ENCODE results near the gene PITPNM3. TPM values are rescaled to one million over a fixed set of nuclear protein-coding genes. Genes with fewer than 3 reads are reported as not detected.
A peak's percentile ranks its signal among the peaks of the same experiment; 100 is the strongest.

PITPNM3 gene
- total and polyA plus RNA-seq, 2 experiments from 2014 or later = 1.0 to 1.5 TPM

DNA sequence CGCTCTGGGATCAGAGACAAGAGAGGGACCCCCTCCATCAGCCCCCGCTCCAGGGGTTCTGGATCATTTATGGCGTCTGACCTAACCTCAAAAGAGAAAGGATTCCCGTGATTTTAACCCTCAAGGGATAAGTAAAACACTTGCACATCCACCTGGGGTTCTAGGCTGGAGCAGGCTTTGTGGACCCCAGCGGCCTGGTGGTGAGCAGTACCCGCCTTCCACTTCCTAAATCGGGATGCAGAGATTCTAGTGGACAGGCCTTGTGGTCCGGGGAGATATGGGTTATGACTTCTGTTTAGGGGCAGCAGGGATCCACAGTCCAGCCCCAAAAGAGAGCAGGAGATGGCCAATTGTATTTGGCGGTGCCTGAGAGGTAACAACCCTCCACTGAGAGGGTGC, 684 bp upstream of the PITPNM3 start (continued):
- TF ChIP-seq, protein P1, sequence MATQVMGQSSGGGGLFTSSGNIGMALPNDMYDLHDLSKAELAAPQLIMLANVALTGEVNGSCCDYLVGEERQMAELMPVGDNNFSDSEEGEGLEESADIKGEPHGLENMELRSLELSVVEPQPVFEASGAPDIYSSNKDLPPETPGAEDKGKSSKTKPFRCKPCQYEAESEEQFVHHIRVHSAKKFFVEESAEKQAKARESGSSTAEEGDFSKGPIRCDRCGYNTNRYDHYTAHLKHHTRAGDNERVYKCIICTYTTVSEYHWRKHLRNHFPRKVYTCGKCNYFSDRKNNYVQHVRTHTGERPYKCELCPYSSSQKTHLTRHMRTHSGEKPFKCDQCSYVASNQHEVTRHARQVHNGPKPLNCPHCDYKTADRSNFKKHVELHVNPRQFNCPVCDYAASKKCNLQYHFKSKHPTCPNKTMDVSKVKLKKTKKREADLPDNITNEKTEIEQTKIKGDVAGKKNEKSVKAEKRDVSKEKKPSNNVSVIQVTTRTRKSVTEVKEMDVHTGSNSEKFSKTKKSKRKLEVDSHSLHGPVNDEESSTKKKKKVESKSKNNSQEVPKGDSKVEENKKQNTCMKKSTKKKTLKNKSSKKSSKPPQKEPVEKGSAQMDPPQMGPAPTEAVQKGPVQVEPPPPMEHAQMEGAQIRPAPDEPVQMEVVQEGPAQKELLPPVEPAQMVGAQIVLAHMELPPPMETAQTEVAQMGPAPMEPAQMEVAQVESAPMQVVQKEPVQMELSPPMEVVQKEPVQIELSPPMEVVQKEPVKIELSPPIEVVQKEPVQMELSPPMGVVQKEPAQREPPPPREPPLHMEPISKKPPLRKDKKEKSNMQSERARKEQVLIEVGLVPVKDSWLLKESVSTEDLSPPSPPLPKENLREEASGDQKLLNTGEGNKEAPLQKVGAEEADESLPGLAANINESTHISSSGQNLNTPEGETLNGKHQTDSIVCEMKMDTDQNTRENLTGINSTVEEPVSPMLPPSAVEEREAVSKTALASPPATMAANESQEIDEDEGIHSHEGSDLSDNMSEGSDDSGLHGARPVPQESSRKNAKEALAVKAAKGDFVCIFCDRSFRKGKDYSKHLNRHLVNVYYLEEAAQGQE (IDR thresholded peaks at IDR 0.05; ENCODE audit: unreplicated experiment) = no peak
- TF ChIP-seq, protein P2, sequence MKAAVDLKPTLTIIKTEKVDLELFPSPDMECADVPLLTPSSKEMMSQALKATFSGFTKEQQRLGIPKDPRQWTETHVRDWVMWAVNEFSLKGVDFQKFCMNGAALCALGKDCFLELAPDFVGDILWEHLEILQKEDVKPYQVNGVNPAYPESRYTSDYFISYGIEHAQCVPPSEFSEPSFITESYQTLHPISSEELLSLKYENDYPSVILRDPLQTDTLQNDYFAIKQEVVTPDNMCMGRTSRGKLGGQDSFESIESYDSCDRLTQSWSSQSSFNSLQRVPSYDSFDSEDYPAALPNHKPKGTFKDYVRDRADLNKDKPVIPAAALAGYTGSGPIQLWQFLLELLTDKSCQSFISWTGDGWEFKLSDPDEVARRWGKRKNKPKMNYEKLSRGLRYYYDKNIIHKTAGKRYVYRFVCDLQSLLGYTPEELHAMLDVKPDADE (IDR thresholded peaks at IDR 0.05) = no peak
- TF ChIP-seq ZNF331 (CRISPR knock-in tag; IDR thresholded peaks at IDR 0.05; ENCODE audit: low read depth) (no peak), NANOG (IDR thresholded peaks at IDR 0.05; ENCODE audit: borderline replicate concordance) (no peak)
- TF ChIP-seq, protein P3, sequence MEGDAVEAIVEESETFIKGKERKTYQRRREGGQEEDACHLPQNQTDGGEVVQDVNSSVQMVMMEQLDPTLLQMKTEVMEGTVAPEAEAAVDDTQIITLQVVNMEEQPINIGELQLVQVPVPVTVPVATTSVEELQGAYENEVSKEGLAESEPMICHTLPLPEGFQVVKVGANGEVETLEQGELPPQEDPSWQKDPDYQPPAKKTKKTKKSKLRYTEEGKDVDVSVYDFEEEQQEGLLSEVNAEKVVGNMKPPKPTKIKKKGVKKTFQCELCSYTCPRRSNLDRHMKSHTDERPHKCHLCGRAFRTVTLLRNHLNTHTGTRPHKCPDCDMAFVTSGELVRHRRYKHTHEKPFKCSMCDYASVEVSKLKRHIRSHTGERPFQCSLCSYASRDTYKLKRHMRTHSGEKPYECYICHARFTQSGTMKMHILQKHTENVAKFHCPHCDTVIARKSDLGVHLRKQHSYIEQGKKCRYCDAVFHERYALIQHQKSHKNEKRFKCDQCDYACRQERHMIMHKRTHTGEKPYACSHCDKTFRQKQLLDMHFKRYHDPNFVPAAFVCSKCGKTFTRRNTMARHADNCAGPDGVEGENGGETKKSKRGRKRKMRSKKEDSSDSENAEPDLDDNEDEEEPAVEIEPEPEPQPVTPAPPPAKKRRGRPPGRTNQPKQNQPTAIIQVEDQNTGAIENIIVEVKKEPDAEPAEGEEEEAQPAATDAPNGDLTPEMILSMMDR (conservative IDR thresholded peaks at IDR 0.05; ENCODE audit: low read depth in 2 of 2) = no peak

DNA sequence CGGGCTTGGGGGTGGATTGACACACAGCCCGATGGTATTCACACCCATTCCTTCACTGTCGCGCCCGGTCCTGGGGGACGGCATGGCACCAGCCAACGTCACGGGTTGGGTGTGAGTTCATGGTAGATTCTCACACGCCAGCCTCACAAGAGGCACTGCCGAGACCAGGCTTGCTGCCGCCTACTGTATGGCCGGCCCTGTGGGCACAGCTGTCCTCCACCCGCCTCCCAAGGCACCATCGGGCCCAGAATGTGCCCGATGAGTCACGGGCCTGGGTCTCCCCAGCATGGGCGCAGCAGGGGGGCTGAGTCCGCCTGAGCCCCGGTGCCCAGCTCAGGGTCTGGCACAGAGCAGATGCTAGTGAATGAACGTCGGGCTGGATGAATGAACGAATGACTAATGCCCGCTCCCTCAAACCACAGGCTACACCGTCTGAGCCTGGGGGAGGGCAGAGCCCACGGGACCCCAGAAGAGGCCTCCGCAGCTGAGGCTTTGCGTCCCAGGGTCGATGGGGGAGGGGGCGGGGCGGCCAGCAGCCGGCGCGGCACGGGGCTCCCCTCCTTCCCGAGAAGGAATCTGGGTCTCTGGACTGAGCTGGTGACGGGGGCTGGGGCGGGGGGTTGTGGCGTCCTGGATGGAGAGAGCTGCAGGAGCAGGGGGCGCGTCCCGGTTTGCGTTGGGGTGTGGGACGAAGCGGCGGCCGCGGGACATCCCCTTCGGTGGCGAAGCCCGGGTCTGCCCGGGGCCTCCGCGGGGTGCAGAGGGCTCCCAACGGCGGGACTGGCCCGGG, 829 bp downstream of the PITPNM3 start:
- ATAC-seq (peak; percentile 50), DNase-seq (ENCODE audit: low spot score) (peak; percentile 78)
- H3K9me3 Mint-ChIP-seq = no peaks in the 10 kb centered on the region
- H3K4me3 Mint-ChIP-seq = peak overlapping the region; percentile 77
- Histone ChIP-seq H3K4me1 (ENCODE audit: insufficient read depth) (peaks cover 10% of the 10 kb centered on the region; the same call in 1 of the 2 replicates), H4K20me1 (replicated peaks; ENCODE audit: insufficient read depth) (no peaks in the 10 kb centered on the region), H3K9me2 (ENCODE audit: insufficient read depth) (no peaks in the 10 kb centered on the region), H3K4me2 (peak overlapping the region; percentile 97), H3K36me3 (ENCODE audit: insufficient read depth) (no peaks in the 10 kb centered on the region), H2AFZ (peak overlapping the region; percentile 98), H3K27ac (ENCODE audit: low read depth) (no peak overlapping the region), H3K4me3 (peak overlapping the region; percentile 82), H3K79me2 (replicated peaks; ENCODE audit: insufficient read depth) (no peaks in the 10 kb centered on the region), H3F3A (replicated peaks; ENCODE audit: low read depth) (0 out of 2 replicates have a peak, but pooled peaks cover 5% of the 10 kb centered on the region), H3K27me3 (ENCODE audit: insufficient read depth) (peaks cover 44% of the 10 kb centered on the region)
- H3K4me1 Mint-ChIP-seq = peaks cover 18% of the 10 kb centered on the region
- H3K27me3 Mint-ChIP-seq (ENCODE audit: insufficient read depth, low read depth, poor library complexity) = peaks cover 46% of the 10 kb centered on the region
- TF ChIP-seq EZH2 (IDR thresholded peaks at IDR 0.05; ENCODE audit: low read depth, unreplicated experiment) = peak; percentile 45
- TF ChIP-seq NANOG (IDR thresholded peaks at IDR 0.05; ENCODE audit: borderline replicate concordance) = no peak
- no peaks in the 10 kb centered on the region for H3K36me3 Mint-ChIP-seq (ENCODE audit: low read depth)
- no peak overlapping the region for H3K27ac Mint-ChIP-seq
